GM18951 (cell line): ENCODE measurements around the gene ZBTB8A.
"Not testable (repeated sequence)": the region's sequence is repeated elsewhere in the genome, so short reads cannot be mapped to it uniquely, and the experiment has no call there.

Experiments
- POLR2A ChIP-seq: IDR thresholded peaks from 4 replicates; pipeline ENCODE4 v1.6.1; 2011; ENCODE audit warnings: mild to moderate bottlenecking; ENCODE audit not compliant: insufficient read length, insufficient read depth; ENCODE audit errors: extremely low read depth
- in situ Hi-C: fragments of 300-500 bp; cut with MboI; formaldehyde crosslinking; loops from one replicate; pipeline ENCODE4 v1.12.0; 2022; ENCODE audit warnings: low sequenced_read_pairs, mixed read lengths, inconsistent platforms; ENCODE audit not compliant: unreplicated experiment

The ZBTB8A gene

DNA sequence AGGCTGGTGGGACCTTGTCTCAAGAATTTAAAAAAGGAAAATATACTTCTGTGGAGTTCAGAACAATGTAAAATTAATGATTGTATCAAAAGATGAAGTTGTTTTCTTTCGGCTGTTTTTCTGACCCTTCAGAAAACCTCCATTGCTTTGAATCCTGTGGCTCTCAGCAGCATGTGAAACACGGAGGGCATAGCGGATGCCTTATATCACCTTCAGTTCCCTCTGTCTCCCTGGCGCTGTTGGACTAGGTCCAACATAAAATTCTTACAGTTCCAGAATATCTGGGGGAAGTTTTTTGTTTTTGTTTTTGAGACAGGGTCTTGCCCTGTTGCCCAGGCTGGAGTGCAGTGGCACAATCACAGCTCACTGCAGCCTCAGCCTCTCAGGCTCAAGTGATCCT is 7.4 kb downstream of the ZBTB8A start:
- in situ Hi-C loops, result no loop called here
- no peak for TF ChIP-seq POLR2A

DNA sequence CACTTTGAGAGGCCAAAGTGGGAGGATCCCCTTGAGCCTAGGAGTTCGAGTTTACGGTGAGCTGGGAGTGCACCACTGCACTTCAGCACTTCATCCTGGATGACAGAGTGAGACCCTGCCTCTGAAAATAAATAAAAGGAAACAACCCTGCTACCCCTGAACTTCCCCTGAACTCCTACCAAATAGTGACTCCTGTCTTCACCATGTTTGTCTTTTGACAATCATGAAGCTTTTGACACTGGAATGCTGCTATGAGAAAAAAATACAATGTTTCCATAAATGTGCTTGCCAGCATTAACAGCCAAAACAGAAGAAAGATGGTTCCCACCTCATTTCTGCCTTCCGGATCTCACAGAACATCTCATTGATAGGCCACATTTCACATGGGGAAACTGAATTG is 10.4 kb downstream of the ZBTB8A start:
- TF ChIP-seq POLR2A, result no peak
- in situ Hi-C loops, result no loop called here

DNA sequence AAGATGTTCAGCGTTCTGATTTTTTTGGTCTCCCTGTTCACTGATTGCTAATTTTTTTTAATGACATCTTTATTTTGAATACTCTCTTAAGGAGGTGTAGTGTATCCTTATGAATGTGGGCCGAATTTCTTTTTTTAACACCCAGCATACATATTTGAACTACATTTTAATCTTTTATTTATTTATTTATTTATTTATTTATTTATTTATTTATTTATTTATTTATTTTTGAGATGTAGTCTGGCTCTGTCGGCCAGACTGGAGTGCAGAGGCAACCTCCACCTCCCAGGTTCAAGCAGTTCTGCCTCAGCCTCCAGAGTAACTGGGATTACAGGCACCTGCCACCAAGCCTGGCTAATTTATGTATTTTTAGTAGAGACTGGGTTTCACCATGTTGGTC is 15.1 kb downstream of the ZBTB8A start:
- TF ChIP-seq POLR2A, result no peak
- in situ Hi-C loops, result no loop called here

DNA sequence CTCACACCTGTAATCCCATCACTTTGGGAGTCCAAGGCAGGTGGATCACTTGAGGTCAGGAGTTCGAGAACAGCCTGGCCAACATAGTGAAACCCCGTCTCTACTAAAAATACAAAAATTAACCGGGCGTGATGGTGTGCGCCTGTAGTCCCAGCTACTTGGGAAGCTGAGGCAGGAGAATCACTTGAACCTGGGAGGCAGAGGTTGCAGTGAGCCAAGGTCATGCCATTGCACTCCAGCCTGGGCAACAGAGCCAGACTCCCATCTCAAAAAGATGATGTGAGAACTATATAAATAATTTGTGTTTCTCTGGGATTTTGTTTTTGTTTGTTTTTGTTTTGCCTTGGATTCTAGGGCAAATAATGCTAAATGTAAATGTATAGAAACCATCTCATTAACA is 17.8 kb downstream of the ZBTB8A start:
- in situ Hi-C loops, result not testable (repeated sequence)

DNA sequence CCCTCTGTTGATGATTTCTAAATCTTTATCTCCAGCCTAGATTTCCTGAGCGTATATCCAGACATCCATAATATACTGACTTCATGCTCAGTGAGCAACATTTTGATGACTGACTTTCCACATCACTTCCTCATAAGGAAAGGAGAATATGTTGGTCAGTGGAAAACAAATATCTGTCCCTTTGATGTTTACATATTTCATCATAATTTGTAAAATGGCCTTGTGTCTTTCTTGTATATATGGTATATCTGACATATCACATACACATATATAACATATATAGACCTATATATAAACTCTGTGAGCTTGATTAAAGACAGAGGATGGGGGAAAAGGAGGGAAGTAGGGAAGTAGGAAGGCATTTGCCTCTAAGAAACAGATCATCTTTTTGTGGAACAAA is 18.6 kb downstream of the ZBTB8A start:
- no peak for TF ChIP-seq POLR2A
- in situ Hi-C loops, result no loop called here

DNA sequence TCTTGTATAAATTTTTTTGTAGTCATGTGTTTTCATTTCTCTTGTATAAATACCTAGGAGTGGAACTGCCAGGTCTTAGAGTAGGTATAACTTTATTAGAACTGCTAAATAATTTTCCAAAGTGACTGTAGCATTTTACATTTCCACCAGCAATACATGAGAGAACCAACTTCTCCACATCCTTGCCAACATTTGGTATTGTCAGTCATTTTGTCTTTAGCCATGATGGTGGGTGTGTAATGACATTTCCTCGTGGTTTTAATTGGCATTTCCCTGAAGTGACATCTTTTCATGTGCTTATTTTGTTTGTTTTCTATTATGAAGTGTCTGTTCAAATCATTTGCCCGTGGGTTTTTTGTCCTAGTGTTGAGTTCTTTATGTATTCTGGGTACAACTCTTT is 29.7 kb downstream of the ZBTB8A start:
- in situ Hi-C loops, result no loop called here
- no peak for TF ChIP-seq POLR2A

DNA sequence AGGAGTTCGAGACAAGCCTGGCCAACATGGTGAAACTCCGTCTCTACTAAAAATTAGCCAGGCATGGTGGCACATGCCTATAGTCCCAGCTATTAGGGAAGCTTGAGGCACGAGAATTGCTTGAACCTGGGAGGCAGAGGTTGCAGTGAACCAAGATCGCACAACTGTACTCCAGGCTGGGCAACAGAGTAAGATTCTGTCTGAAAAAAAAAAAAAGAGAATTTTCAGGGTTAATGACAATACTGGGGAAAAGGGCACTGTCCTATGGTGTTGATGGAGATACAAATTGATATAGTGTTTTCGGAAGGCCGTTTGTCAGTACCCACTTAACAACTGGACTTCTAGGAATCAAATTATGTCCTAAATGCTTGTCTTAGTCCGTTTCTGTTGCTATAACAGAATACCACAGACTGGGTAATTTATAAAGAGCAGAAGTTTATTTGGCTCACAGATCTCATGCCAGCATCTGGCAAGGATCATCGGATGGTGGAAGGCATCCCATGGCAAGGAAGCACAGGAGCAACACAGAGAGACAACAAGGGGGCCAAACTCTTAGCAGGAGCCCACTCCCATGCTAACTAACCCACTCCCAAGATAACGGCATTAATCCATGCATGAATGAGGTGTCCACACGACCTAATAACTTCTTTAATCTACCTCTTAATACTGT is 41.3 kb downstream of the ZBTB8A start:
- in situ Hi-C loops, result no loop called here

DNA sequence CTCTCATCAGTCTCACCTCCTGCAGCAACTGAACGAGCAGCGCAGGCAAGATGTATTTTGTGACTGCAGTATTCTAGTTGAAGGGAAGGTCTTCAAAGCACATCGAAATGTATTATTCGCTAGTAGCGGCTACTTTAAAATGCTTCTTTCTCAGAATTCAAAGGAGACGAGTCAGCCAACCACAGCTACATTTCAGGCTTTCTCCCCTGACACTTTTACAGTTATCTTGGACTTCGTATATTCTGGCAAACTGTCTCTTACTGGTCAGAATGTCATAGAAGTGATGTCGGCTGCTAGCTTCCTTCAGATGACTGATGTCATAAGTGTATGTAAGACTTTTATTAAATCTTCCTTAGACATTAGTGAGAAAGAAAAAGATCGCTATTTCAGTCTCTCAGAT is 53.7 kb downstream of the ZBTB8A start:
- TF ChIP-seq POLR2A, result no peak
- in situ Hi-C loops, result no loop called here

More for the DNA sequence above, 41.3 kb downstream of the ZBTB8A start:
- no peak for TF ChIP-seq POLR2A

DNA sequence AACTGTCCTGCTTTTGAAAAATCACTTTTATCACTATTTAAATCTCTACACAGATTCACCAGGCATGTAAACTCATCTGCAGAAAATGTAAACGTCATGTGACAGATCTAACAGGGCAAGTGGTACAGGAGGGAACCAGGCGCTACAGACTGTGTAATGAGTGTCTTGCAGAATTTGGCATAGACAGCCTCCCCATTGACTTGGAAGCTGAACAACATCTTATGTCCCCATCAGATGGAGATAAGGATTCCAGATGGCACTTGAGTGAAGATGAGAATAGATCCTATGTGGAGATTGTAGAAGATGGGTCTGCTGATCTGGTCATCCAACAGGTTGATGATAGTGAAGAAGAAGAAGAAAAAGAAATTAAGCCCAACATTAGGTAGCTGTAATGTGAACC is 60.8 kb downstream of the ZBTB8A start:
- in situ Hi-C loops, result no loop called here
- TF ChIP-seq POLR2A, result no peak

DNA sequence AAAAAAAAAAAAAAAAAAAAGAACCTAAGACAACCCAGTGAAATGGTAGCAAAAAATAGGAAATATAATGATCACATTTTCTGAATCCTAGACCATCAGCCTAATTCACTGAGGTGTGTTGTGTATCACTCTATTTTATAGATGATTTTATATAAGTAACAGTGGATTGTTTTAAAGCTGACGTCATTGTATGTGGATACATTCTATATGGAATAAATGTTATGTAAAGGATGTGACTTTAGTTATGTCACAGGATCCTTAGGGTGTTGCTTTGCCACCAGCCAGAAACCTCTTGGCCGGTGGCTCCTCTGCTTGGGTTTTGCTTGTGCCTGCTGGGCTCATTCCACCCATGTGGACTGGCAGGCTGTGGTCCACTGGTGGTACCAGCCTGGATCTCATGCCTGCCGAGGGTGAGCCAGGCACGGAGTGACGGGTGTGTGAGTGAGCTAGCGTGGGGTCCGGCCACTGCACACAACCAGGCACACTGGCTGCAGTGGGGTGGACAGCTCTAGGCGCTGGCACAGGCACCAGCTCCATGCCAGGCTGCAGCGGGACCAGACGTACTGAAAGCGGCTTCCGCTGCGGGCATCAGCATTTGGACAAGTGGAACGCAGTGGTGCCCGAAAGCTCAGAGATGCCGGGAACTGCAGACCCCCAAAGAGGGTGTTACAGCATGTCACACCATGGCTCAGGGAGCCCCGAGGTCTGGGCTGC is 66.6 kb downstream of the ZBTB8A start:
- no peak for TF ChIP-seq POLR2A
- in situ Hi-C loops, result no loop called here

DNA sequence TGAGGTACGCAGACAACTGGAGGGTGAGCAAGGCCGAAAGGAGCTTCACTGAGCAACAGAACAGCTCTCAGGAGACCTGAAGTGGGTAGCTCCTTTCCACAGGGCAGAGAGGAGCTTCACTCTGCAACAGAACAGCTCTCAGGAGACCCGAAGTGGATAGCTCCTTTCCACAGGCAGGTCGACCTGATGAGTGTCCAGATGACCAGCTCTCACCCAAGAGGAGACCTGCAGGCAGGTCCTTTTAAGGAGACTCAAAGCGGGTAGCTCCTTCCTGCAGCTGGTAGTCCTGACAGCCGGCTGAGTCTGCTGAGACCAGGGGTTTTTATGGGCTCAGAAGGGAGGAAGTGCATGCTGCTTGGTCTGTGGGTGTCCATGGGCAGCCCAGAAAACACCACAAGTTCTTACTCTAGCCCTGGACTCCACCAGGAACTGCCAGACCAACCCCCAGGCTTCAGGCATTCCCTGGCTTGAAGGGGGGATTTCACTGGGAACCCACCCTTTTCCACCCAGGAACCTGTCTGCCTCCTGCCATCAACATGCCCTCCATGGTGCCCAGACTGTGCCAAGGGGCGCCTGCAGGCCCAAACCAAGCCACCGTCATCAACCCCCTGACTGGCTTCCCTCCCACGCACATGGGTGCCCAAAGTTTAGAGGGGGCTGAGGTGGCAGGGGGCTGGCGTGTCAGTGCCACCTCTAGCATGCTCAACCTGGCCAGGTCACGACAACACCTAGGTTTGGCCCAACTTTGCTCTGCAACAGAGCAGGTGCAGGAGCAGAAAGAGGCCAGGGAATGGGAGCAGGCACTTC is 67.5 kb downstream of the ZBTB8A start:
- no peak for TF ChIP-seq POLR2A

DNA sequence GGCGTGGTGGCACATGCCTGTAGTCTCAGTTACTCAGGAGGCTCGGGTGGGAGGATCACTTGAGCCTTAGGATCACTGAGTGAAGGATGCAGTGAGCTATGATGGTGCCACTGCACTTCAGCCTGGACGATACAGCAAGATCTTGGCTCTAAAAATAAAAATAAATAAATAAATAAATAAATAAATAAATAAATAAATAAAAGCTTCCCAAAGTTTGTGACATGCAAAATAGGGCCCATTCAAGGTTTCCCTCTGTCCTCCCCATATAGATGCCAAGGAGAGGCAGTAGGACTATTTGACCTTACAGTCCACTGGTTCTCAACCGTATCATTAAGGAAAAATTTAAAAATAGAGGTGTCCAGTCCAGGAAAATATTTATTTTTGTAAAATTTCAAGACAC is 70.0 kb downstream of the ZBTB8A start:
- no peak for TF ChIP-seq POLR2A
- in situ Hi-C loops, result no loop called here

More for the DNA sequence above, 67.5 kb downstream of the ZBTB8A start:
- in situ Hi-C loops, result no loop called here

DNA sequence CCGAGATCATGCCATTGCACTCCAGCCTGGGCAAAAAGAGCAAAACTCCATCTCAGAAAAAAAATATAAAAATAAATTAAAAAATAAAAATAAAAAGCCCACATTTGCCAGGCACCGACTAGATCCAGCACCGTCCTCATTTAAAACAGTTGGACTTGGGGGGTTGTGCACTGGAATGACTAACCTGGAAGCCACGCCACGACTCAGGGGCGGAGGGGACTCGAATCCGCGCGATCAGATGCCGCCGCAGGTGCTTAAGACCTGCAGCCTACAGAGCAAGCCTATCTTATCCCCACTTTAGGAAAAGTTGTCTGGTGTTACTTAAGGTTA is 72.6 kb downstream of the ZBTB8A start:
- TF ChIP-seq POLR2A, result no peak
- in situ Hi-C loops, result no loop called here
